ENCODE data around the gene NPAS4. TPM values are rescaled to one million over a fixed set of nuclear protein-coding genes. Genes with fewer than 3 reads are reported as not detected.
"Not testable (repeated sequence)": the region's sequence is repeated elsewhere in the genome, so short reads cannot be mapped to it uniquely, and the experiment has no call there.

NPAS4 gene
- total RNA-seq, 4 donors from 2014 or later = 0.19 TPM; not detected in 3

GRCh38 chr11:66457826-66458225, 37.0 kb downstream of the NPAS4 start:
- ATAC-seq (ENCODE audit: low FRiP score) (no peak), DNase-seq (ENCODE audit: low spot score) (no peak)
- TF ChIP-seq CTCF (IDR thresholded peaks at IDR 0.05) = no peak

GRCh38 chr11:66459138-66459778, 38.4 kb downstream of the NPAS4 start:
- ATAC-seq (ENCODE audit: low FRiP score) (no peak), DNase-seq (ENCODE audit: low spot score) (no peak)
- no peak for TF ChIP-seq CTCF (IDR thresholded peaks at IDR 0.05)

- no peak for TF ChIP-seq CTCF (IDR thresholded peaks at IDR 0.05)
- ATAC-seq (ENCODE audit: low FRiP score) (no peak), DNase-seq (ENCODE audit: low spot score) (no peak)
These were observed 41.2 kb downstream of the NPAS4 start for GRCh38 chr11:66462010-66462409.

- TF ChIP-seq CTCF (IDR thresholded peaks at IDR 0.05) = no peak
- no peak for ATAC-seq (ENCODE audit: low FRiP score)
- no peak for DNase-seq (ENCODE audit: low spot score)
These were observed 42.1 kb downstream of the NPAS4 start for GRCh38 chr11:66462911-66463310.

- ATAC-seq (ENCODE audit: low FRiP score); DNase-seq (ENCODE audit: low spot score): not testable (repeated sequence)
These were observed 43.3 kb downstream of the NPAS4 start for GRCh38 chr11:66464116-66464515.

GRCh38 chr11:66464916-66465315, 44.1 kb downstream of the NPAS4 start:
- ATAC-seq (ENCODE audit: low FRiP score) (no peak), DNase-seq (ENCODE audit: low spot score) (no peak)
- TF ChIP-seq CTCF (IDR thresholded peaks at IDR 0.05) = no peak

GRCh38 chr11:66465373-66466224, 44.8 kb downstream of the NPAS4 start:
- ATAC-seq (ENCODE audit: low FRiP score) (no peak), DNase-seq (ENCODE audit: low spot score) (no peak)
- no peak for TF ChIP-seq CTCF (IDR thresholded peaks at IDR 0.05)
